ENCODE results near the gene CHST11. TPM values are rescaled to one million over a fixed set of nuclear protein-coding genes. Genes with fewer than 3 reads are reported as not detected.
"Not testable (repeated sequence)": the region's sequence is repeated elsewhere in the genome, so short reads cannot be mapped to it uniquely, and the experiment has no call there.

Gene CHST11
- total RNA-seq, 1 donor from 2014 or later = 3.4 TPM

DNA sequence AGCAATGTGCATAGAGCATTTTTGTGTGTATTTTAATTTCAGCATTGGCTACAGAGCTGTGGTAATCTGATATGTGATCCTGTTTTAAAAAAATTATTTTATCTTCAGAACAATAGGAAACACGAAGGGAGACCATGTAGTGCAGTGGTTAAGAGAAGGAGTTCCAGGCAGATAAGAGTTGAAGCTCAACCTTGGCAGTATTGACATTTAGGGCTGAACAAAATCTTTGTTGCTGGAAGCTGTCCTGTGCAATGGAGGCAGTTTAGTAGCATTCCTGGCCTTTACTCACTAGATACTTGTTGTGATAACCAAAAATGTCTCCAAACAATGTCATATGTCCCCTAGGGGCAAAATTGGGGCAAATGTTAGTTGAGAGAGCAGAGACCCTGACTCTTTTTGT is 59.2 kb downstream of the CHST11 start:
- intact Hi-C loops (cut with micrococcal nuclease) = no loop called here
- no peak for DNase-seq
- ATAC-seq = no peak

DNA sequence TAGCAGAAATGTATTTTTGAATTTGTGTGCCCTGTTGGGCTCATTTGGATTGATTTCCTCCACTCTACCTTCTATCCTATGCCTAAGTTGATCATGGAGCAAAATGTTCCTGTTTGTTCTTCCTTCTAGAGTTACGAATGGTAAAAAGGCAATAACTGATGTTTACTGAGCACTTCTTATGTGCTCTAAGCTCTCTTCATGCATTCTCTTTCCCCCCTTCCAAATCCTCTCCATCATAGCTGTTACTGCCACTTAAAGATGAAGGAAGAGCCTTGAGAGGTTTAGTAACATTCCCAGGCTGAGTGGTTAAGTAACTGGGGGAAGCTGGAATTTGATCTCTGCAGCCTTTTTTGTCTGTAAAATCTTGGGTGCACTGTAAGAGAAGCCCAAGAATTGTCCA is 60.1 kb downstream of the CHST11 start:
- intact Hi-C loops (cut with micrococcal nuclease) = no loop called here
- DNase-seq (no peak), ATAC-seq (no peak)

DNA sequence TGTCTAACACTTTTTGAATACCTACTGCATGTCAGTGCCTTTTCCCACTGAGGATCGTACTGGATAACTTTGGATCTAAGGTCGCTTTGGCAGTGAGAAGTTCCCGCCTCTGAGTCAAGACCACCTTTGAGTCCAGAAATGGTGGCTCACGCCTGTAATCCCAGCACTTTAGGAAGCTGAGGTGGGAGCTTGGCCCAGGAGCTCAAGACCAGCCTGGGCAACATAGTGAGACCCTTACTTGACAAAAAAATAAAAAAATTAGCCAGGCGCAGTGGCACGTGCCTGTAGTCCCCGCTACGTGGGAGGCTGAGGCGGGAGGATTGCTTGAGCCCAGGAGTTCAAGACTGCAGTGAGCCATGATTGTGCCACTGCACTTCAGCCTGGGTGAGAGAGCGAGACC is 61.1 kb downstream of the CHST11 start:
- ATAC-seq = no peak
- intact Hi-C loops (cut with micrococcal nuclease) = no loop called here
- DNase-seq = no peak

DNA sequence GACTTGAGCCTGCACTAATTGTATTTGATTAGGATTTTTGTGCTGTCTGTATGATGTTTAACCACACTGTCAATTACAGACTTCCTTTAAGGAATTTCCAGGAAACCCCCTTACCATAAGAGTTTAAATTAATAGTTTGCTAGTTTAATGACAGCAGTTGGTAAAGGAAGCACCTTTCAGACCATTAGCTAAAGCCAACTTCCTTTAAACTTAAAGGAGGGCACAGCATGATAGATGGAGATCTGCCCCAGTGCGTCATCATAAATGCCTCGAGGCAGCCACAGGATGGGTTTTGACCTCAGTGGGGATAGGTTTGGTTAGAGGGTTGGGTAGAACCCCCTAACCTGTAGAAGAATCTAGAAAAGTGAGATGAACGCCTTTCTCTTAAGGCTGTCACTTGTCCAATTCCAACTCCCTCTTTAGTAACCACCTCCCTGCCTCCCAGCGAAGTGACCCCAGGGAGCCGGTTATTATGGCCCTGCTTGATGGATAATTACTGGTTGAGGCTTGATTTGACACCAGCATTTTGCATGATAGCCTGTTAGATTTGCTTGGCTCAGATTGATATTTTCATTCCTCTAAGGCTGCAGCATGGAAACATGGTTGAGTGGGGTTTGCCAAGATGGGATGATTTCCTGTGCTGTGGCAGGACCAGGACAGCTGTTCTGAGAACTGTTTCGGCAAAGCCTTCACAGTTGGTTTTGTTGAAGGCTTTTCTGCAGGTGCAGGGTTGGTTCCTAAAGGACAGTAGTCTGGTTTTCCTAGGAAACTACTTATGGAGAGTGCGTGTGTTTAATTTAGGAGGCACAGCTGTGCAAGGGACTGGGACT is 62.7 kb downstream of the CHST11 start:
- DNase-seq = no peak
- intact Hi-C loops (cut with micrococcal nuclease) = no loop called here
- no peak for ATAC-seq

DNA sequence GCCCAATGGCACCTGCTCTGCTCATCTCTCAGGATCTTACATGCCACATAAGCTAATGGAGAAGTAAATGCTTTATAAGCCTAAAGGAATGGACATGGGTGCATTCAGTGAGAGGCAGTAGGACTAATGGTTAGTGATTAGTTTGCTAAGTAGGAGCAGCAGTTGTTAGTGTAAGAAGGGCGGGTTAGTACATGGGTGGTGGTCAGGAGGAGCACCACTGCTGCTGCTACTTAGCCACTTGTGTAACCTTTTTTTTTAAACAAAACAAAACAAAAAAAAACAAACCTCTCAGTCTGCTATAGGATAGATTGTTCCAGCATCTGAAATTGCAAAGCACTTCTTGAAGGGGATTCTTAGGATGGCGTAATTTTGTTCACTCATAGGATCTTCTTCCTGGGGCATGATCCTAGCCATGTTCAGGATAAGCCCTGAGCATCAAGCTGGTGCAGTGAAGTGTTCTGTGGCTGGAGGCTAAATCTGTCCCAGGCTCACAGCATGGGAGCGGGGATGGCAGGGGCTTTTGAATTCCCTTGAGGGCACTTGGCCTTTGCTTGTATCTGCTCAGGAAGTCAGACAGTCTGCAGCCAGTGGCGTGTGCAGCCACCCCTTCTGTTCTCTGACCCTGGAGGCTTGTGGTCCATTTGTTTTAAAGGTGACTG is 63.6 kb downstream of the CHST11 start:
- ATAC-seq (no peak), DNase-seq (no peak)
- intact Hi-C loops (cut with micrococcal nuclease) = no loop called here

DNA sequence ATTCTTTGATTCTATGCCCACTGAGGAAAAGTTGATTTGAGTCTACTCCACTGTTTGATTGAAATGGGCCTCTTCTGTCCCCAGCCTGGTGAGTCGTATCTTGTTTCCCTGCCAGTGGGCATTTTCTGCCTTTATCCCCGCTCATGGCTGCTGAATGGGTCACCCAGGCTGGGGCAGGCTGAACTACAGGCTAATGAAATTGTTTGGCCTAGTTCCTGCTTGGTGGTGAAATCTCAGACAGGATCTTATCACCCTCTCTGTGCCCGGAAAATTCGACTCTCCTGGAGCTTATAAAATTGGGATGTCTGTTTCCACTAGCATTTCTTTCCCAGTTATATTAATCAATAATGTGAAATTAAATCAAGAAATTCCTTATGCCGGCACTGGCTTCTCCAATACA is 65.0 kb downstream of the CHST11 start:
- DNase-seq (no peak), ATAC-seq (no peak)
- intact Hi-C loops (cut with micrococcal nuclease) = no loop called here

DNA sequence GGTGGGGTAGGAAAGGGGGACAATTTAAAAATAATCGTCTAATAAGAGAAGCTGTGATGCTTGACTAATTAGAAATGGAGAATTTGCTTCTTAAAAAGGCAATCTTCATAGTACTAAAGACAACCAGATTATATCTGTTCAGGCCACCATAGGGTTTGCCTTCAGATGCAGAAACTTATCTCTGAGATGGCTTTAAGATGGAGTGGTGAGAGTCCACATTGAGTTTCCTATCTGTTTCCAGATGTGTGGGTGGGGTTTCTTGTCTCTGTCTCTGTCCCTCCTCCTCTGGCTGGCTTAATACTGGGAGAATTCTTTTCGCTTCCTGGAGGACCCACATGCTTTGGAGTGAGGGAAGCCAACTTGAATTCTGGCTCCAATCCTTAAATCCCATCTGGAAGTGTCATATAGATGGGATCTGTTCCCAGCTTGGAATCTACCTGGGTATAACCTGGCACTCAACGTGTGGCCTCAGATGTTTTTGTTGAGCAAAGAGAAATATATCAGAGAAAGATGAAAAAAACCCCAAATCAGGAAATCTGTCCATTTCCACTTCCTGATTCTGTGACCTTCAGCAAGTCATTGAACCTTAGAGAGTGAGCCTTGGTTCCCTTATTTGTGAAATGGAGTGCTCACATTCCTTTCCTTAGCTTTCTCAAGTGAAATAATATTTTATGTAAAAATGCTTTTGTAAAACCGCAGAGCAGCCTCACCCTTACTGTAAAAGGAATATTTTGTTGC is 66.4 kb downstream of the CHST11 start:
- no peak for ATAC-seq
- intact Hi-C loops (cut with micrococcal nuclease) = no loop called here
- DNase-seq = no peak

DNA sequence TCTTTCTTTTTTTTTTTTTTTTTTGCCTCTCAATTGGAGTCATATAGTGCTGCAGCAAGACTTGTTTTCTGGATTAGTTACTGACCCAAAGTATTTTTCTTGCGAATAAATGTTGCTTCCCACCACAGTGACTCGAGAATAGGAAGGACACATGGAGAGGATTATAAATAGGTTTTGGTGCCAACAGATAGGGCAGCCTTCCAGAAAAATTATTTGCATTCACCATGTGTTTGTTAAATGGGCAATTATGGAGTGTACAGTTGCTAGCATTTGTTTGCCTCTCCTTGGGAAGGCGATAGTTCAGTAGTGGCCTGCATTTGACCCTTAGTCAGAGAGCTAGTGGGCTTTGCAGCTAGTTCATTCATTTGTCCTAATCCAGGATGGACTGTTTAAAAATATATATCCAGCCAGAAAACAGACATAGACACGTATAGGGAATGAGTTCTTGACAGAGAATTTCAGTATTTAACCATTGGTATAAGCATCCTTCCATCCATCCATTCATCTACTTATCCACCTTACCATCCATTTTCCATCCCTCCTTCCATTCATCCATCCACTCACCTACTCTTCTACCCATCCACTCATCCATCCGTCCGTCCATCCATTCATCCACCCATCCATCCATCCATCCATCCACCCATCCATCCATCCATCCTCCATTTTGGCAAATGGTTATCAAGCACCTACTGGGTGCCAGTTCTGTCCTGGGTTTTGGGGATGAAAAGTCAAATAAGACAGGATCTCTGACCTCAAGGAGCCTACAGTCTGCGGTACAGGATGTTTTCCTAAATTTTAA is 67.5 kb downstream of the CHST11 start:
- DNase-seq (no peak), ATAC-seq (no peak)
- intact Hi-C loops (cut with micrococcal nuclease) = no loop called here

DNA sequence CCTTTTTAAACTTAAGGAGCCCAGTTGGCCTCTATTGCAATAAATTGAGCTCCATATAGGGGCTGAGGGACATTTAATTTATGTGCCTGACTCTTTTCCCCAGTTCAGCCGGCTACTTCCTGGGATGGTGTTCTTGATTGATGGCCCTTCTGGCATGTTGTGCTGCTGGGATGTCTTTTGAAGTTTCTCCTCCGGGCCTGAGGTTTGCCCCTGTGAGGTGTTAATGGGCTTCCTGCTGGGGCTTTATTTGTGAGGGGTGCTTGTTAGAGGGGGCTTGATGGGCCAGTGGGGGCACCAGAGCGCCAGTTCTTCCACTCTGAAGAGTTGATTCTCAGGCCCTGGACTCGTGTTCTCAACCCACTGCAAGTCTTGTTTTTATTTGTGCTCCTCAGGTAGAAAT is 69.6 kb downstream of the CHST11 start:
- intact Hi-C loops (cut with micrococcal nuclease) = no loop called here
- ATAC-seq = no peak
- no peak for DNase-seq

DNA sequence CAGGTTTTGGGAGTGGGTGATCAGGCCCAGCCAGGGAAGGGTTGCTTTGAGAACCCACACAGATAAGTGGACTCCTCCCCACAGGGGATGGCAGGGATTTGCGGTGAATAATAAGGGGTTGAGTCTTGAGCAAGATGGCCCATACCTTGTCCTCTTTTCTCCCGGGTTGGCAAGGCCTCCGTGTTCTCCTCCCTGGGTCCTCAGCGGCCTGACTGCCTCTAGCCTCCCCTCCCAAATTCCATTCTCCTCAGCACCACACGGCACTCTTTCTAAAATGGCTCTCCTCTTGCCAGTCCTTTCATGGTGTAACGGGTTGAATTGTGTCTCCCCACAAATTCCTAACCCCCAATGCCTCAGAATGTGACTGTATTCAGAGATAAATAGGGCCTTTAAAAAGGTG is 70.0 kb downstream of the CHST11 start:
- intact Hi-C loops (cut with micrococcal nuclease) = no loop called here
- ATAC-seq (no peak), DNase-seq (no peak)

DNA sequence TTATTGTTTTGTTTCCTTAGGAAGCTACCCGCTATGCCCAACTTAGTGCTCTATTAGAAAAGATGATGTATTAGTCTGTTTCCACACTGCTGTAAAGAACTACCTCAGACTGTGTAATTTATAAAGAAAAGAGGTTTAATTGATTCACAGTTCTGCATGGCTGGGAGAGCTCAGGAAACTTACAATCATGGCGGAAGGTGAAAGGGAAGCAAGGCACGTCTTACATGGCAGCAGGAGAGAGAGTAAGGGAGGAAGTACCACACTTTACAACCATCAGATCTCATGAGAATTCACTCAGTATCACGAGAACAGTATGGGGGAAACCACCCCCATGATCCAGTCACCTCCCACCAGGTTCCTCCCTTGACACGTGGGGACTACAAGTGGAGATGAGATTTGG is 70.9 kb downstream of the CHST11 start:
- intact Hi-C loops (cut with micrococcal nuclease); ATAC-seq; DNase-seq: not testable (repeated sequence)

DNA sequence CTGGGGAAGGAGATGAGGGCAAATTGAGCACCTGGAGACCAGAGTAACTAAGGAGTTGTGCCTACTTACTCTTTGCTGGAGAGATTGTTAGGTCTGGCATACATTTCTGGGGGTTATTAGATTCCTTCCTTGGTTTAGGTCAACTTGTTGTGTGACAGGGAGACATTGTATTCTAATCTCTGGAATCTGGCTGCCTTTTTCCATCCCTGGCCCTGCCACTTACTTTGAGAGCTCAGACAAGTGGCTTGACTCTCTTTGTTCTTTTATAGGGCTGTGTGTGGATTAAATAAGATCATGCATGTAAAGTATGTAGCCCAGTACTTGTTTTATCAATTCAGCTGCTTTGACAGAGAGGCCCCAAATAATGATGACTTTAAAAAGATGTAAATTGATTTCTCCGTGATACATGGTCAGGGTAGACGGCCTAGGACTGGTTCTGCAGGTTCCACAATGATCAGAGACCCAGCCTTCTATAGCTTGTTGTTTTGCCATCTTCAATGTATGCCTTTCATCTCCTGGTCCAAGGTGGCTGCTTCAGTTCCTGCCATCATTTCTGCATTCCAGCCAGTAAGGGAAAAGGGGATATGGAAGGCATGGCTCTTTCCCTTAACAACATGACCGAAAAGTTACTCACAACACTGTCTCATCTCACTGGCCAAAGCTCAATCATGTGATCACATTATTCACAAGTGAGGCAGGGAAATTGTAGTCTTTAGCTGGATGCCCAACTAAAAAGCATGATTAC is 72.6 kb downstream of the CHST11 start:
- ATAC-seq (no peak), DNase-seq (no peak)
- intact Hi-C loops (cut with micrococcal nuclease) = no loop called here

DNA sequence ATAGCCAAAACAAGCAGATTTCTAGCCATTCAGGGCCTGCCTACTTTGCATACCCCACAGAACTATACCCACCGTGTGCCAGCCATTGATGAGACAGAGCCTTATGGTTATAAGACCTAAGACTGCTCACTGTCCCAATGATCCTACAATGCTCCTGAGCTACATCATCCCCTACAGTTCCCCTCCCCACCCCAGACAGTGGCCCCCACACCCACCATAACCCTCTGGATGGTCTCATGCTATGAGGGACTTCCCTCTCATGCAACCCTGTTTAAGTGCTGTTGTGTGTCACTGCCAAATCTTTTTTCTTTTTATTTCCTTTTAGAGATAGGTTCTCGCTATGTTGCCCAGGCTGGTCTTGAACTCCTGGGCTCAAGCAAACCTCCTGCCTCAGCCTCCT is 75.9 kb downstream of the CHST11 start:
- intact Hi-C loops (cut with micrococcal nuclease) = no loop called here
- DNase-seq (no peak), ATAC-seq (no peak)

DNA sequence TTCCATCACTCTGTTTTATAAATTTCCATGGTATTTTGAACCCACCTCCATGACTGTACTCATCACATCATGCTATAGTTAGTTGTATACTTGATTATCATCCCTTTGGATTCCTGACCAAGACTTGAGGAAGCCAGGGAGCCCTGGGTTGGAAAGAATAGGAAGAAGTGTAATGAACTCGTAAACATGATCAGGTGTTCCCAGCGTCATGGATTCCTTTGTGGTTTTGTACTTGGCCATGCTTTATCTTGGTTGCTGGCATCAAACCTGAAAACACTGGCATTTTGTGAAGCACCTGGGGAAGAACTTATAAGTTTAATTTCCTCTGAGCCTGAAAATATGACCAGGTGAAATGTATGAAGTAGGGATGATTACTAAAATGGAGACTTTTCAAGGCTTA is 76.4 kb downstream of the CHST11 start:
- ATAC-seq = no peak
- no peak for DNase-seq
- intact Hi-C loops (cut with micrococcal nuclease) = no loop called here

DNA sequence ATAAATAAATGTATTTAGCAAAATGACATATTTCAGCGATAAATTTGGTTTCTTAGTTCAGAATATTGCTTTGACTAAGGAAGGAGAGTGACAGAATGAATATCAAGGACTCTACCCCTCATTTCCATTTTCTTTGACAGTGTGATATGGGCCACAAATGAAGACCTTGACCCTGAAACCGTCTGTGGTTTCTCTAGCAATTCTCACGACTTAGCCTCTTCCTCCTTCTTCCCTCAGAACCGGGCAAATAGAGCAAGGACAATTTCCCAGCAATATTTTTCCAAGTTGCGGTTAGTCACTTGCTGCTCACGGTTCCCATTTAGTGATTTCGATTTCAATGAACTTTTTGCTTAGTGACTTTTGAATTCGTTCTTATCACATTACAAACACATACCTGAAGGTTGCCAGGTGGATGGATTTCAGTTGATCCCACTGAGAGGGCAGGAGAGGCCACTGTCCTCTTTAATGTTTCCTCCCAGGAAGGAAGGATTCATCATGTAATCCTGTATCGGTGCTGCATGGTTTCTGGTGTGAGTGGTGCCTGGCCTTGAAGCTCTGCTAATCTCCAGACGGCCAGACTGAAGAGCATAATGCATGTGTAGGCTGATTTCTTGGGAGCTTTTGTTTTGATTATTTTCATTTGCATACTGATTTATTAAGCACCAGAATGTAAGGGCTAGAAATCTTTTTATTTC is 77.6 kb downstream of the CHST11 start:
- no peak for ATAC-seq
- intact Hi-C loops (cut with micrococcal nuclease) = no loop called here
- DNase-seq = no peak

DNA sequence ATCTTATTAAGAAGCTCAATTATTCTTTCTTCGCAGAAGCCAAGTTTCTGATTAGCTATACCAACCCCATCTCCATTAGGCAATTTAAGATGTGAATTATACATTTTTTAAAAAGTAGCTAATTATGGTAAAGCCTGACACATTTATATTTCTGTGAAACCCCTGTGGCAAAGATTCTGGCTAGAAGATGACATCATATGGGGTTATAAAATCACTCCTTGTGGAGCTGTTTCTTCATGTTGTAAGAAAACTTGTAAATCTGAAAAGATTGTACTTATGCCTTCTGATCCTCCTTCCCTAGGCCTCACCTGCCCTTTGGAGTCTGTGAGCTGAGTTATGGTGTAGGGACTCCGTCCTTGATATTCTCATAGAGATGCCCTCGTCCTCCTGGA is 78.1 kb downstream of the CHST11 start:
- DNase-seq (no peak), ATAC-seq (no peak)
- intact Hi-C loops (cut with micrococcal nuclease) = no loop called here

DNA sequence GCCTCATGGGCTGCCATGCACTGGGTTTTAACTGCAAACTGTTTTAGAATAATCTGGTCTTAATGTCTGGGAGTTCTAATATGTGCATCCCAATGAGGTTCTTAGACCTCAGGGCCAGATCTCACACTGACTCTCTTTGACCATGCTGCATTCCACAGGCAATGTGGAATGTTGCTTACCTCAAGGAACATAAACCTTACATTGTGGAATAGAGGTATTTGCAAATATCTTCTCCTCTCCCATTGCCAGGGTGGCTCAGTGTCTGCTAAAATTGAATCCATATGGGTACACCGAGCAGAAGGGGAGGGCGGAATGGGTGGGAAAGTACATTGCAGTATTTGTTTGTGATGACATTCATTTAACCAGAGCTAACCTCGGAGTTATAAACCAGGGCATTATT is 78.6 kb downstream of the CHST11 start:
- DNase-seq = no peak
- no peak for ATAC-seq
- intact Hi-C loops (cut with micrococcal nuclease) = no loop called here

DNA sequence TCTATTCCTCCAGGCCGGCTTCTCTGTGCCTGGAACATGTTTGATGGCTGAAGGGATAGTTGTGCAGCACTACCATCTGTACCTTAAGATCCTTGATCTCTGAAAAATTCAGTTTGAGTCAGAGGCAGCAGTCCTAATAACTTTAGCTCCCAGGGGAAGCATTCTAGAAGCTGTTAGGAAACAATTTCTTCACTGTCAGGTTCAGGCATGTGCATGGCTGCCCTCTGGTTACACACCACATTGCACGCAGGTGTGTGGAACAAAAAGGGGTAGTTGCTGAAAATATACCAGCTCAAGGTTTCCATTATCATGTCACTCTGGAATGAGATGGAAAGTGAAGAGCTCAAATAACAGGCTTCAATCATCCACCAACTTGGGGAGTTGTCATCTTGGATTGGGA is 80.1 kb downstream of the CHST11 start:
- intact Hi-C loops (cut with micrococcal nuclease) = no loop called here
- DNase-seq (no peak), ATAC-seq (no peak)
